IMR-90 (cell line): ENCODE measurements around the gene SNX30. TPM values are rescaled to one million over a fixed set of nuclear protein-coding genes. Genes with fewer than 3 reads are reported as not detected.

Experiments
- ATAC-seq: fragments of 200-7000 bp; cut with Tn5 transposase; 2 replicates; pipeline ENCODE4 v1.9.1; 2020; ENCODE audit warnings: low read depth, mild to moderate bottlenecking, moderate library complexity
- BruUV-seq: library from RNA; stranded (reverse); fragments of 400-500 nt; replicated peaks from 2 replicates; lab custom pipeline; 2021; lab: Mats Ljungman, UMichigan
- CTCF ChIA-PET: fragments of 300-600 bp; formaldehyde crosslinking; extraction: SDS; loops from one replicate; lab custom pipeline; 2021; ENCODE audit warnings: antibody characterized with exemption; lab: Yijun Ruan, JAX
- POLR2A ChIA-PET: fragments of 300-600 bp; sonication (Branson Sonifier 250); formaldehyde crosslinking; loops from one replicate; lab custom pipeline; 2022; ENCODE audit warnings: antibody characterized with exemption; ENCODE audit not compliant: unreplicated experiment; lab: Charles Lee
- DNase-seq: peaks from one replicate; pipeline ENCODE4 v3.0.0; 2013
- H2AFZ ChIP-seq: replicated peaks from 2 replicates; pipeline ENCODE3; 2013; ENCODE audit warnings: low read length, mild to moderate bottlenecking; ENCODE audit not compliant: poor library complexity
- H2AK5ac ChIP-seq: 2 replicates; pipeline ENCODE4 v1.6.1; 2013; ENCODE audit warnings: low read depth, low read length, inconsistent platforms
- H2AK9ac ChIP-seq: replicated peaks from 2 replicates; pipeline ENCODE3; 2013; ENCODE audit warnings: mild to moderate bottlenecking, low read depth, low read length, moderate library complexity; ENCODE audit not compliant: poor library complexity
- H2BK120ac ChIP-seq: 2 replicates; pipeline ENCODE4 v1.6.1; 2013; ENCODE audit warnings: low read depth, low read length, inconsistent platforms
- H2BK15ac ChIP-seq: 3 replicates; pipeline ENCODE4 v1.6.1; 2013; ENCODE audit warnings: low read depth, low read length, inconsistent platforms
- H2BK20ac ChIP-seq: 2 replicates; pipeline ENCODE4 v1.6.1; 2013; ENCODE audit warnings: low read depth, mild to moderate bottlenecking, inconsistent platforms, low read length, moderate library complexity
- H2BK5ac ChIP-seq: 2 replicates; pipeline ENCODE4 v1.6.1; 2013; ENCODE audit warnings: mild to moderate bottlenecking, low read depth, low read length, inconsistent platforms; ENCODE audit not compliant: poor library complexity, severe bottlenecking
- H3K14ac ChIP-seq: replicated peaks from 2 replicates; pipeline ENCODE4 v1.6.1; 2013; ENCODE audit warnings: low read depth, low read length, inconsistent platforms
- H3K18ac ChIP-seq: 2 replicates; pipeline ENCODE4 v1.6.1; 2013; ENCODE audit warnings: low read depth, low read length, control low read depth
- H3K23ac ChIP-seq: 2 replicates; pipeline ENCODE4 v1.6.1; 2013; ENCODE audit warnings: low read depth, low read length, inconsistent platforms
- H3K27ac ChIP-seq: 2 replicates; pipeline ENCODE4 v1.5.1; 2013; ENCODE audit warnings: mild to moderate bottlenecking, control low read depth, low read length; ENCODE audit not compliant: insufficient read depth
- H3K27me3 ChIP-seq: 2 replicates; pipeline ENCODE4 v1.6.1; 2013; ENCODE audit warnings: low read length; ENCODE audit not compliant: control insufficient read depth, insufficient read depth
- H3K36me3 ChIP-seq: 2 replicates; pipeline ENCODE4 v1.6.1; 2013; ENCODE audit warnings: low read length, mixed read lengths; ENCODE audit not compliant: control insufficient read depth, insufficient read depth
- H3K4ac ChIP-seq: 2 replicates; pipeline ENCODE4 v1.6.1; 2013; ENCODE audit warnings: low read depth, low read length, inconsistent platforms
- H3K4me1 ChIP-seq: 2 replicates; pipeline ENCODE4 v1.6.1; 2013; ENCODE audit warnings: low read length, mixed read lengths; ENCODE audit not compliant: control insufficient read depth, insufficient read depth
- H3K4me2 ChIP-seq: 2 replicates; pipeline ENCODE4 v1.6.1; 2013; ENCODE audit warnings: low read depth, mild to moderate bottlenecking, control low read depth, low read length, moderate library complexity
- H3K4me3 ChIP-seq: 2 replicates; pipeline ENCODE4 v1.5.1; 2013; ENCODE audit warnings: low read depth, mild to moderate bottlenecking, control low read depth, low read length, moderate library complexity; ENCODE audit not compliant: insufficient read depth
- H3K56ac ChIP-seq: 2 replicates; pipeline ENCODE4 v1.6.1; 2013; ENCODE audit warnings: low read length, inconsistent platforms; ENCODE audit not compliant: insufficient read depth; ENCODE audit errors: extremely low read depth
- H3K79me1 ChIP-seq, 2 experiments: 2 replicates each; pipeline ENCODE4 v1.6.1; 2013; ENCODE audit warnings: low read length in 2 of 2, inconsistent platforms in 1 of 2, low read depth in 1 of 2
- H3K9ac ChIP-seq: 2 replicates; pipeline ENCODE4 v1.6.1; 2013; ENCODE audit warnings: low read depth, low read length, control low read depth
- H3K9me1 ChIP-seq: 2 replicates; pipeline ENCODE4 v1.6.1; 2013; ENCODE audit warnings: low read length, inconsistent platforms; ENCODE audit not compliant: insufficient read depth
- H3K9me3 ChIP-seq: 2 replicates; pipeline ENCODE4 v1.6.1; 2013; ENCODE audit warnings: low read length; ENCODE audit not compliant: control insufficient read depth, insufficient read depth
- H4K20me1 ChIP-seq: 2 replicates; pipeline ENCODE4 v1.6.1; 2013; ENCODE audit warnings: low read length, inconsistent platforms; ENCODE audit not compliant: insufficient read depth
- H4K5ac ChIP-seq: 2 replicates; pipeline ENCODE4 v1.6.1; 2013; ENCODE audit warnings: mild to moderate bottlenecking, low read depth, low read length, control low read depth
- H4K8ac ChIP-seq, 2 experiments: 2 replicates each; pipeline ENCODE4 v1.6.1; 2013; ENCODE audit warnings: low read depth in 2 of 2, low read length in 2 of 2, control low read depth in 1 of 2, inconsistent platforms in 1 of 2
- H4K91ac ChIP-seq: 2 replicates; pipeline ENCODE4 v1.6.1; 2013; ENCODE audit warnings: low read depth, low read length, inconsistent platforms; ENCODE audit not compliant: insufficient read depth
- CTCF ChIP-seq: conservative IDR thresholded peaks from 2 replicates; pipeline ENCODE4 v1.5.1; 2012; ENCODE audit warnings: mild to moderate bottlenecking, low read depth, low read length, improper control_type of control experiment
- MAZ ChIP-seq: IDR thresholded peaks from 2 replicates; pipeline ENCODE4 v1.6.1; 2012; ENCODE audit warnings: low read depth, mild to moderate bottlenecking, low read length, improper control_type of control experiment, moderate library complexity, borderline replicate concordance
- MXI1 ChIP-seq: IDR thresholded peaks from 2 replicates; pipeline ENCODE4 v1.6.1; 2012; ENCODE audit warnings: low read depth, mild to moderate bottlenecking, low read length, moderate library complexity, borderline replicate concordance
- SMC3 ChIP-seq: fragments of 150-350 bp; IDR thresholded peaks from 2 replicates; pipeline ENCODE4 v1.6.1; 2016; ENCODE audit warnings: low read depth, mild to moderate bottlenecking, antibody characterized with exemption, low read length, moderate library complexity
- WGBS, 2 experiments: methylation state at CpG; one replicate each; pipeline versions ENCODE4 v1.1.5 to v1.1.7; 2013; ENCODE audit warnings: missing lambda C conversion rate in 2 of 2; ENCODE audit not compliant: insufficient read length in 1 of 2; ENCODE audit errors: extremely low coverage in 2 of 2; 5-methylcytosine and 5-hydroxymethylcytosine counted together
- dilution Hi-C: fragments of 300-500 bp; cut with HindIII; formaldehyde crosslinking; loops from one replicate; pipeline ENCODE4 v1.14.3; 2018; ENCODE audit warnings: low sequenced_read_pairs; ENCODE audit not compliant: unreplicated experiment
- in situ Hi-C: fragments of 300-500 bp; cut with MboI; formaldehyde crosslinking; loops from 3 replicates; pipeline ENCODE4 v1.14.3; 2019; ENCODE audit warnings: low sequenced_read_pairs, inconsistent platforms, mixed read lengths
- intact Hi-C: fragments of 100-400 bp; cut with micrococcal nuclease; formaldehyde crosslinking; loops from 2 replicates; pipeline ENCODE4 v1.10.0; 2022
- polyA plus RNA-seq, 3 experiments: library from polyadenylated mRNA; depleted of rRNA; stranded (reverse); fragments of >200 nt; gene quantifications; 2 replicates each; pipeline ENCODE4 v1.2.3, GENCODE V29; 2012; ENCODE audit warnings: low replicate concordance in 1 of 3
- total RNA-seq: library from RNA; depleted of rRNA; stranded (reverse); fragments of >200 nt; gene quantifications from 2 replicates; pipeline ENCODE4 v1.2.3, GENCODE V29; 2012

SNX30 gene
- total and polyA plus RNA-seq, 2 of the 4 experiments (the other 2 are of a cell fraction): 8.0 to 18.8 TPM

- BruUV-seq: no TSS peak
- no peak for DNase-seq
- intact Hi-C loops: no loop called here
Measured at GRCh38 chr9:112892981-112893380, 142.4 kb downstream of the SNX30 start.

More at GRCh38 chr9:112892981-112893380, 142.4 kb downstream of the SNX30 start:
- Histone ChIP-seq H2BK5ac (no peak overlapping the region), H3K56ac (no peak overlapping the region), H3K14ac (no peak overlapping the region), H3K36me3 (no peaks in the 10 kb centered on the region), H2BK15ac (no peak overlapping the region), H3K27ac (no peak overlapping the region), H2BK120ac (no peak overlapping the region), H3K4me3 (no peak overlapping the region), H3K23ac (no peak overlapping the region), H4K91ac (no peak overlapping the region), H3K4me1 (no peaks in the 10 kb centered on the region), H2BK20ac (no peak overlapping the region), H2AK5ac (no peak overlapping the region), H4K8ac (no peak overlapping the region), H2AK9ac (no peak overlapping the region), H3K18ac (no peak overlapping the region), H3K4me2 (no peak overlapping the region), H4K20me1 (no peaks in the 10 kb centered on the region), H2AFZ (no peak overlapping the region), H4K5ac (no peak overlapping the region), H3K9ac (no peak overlapping the region), H3K79me1 (no peaks in the 10 kb centered on the region), H3K9me1 (no peaks in the 10 kb centered on the region), H3K9me3 (no peaks in the 10 kb centered on the region), H3K27me3 (peaks cover 40% of the 10 kb centered on the region), H3K4ac (no peak overlapping the region)
- in situ Hi-C loops (no loop called here), dilution Hi-C loops (no loop called here)
- ChIA-PET POLR2A (no interaction called here), CTCF (interaction anchor here (1.8 kb wide), 1 partner anchor 10 kb away, joined by 8 read pairs; no protein-coding TSS in a partner anchor)
- no CpG with 5 or more reads among the region's 2 CpGs for WGBS, 2 experiments
- no peak for ATAC-seq
- TF ChIP-seq CTCF: no peak
- no peak for TF ChIP-seq MAZ
- no peak for TF ChIP-seq SMC3
- no peak for TF ChIP-seq MXI1
